ENCODE results near the gene RILPL2.

GRCh38 chr12:123404581-123404980 lies 31.9 kb downstream of the RILPL2 start:
- TF ChIP-seq CTCF (IDR thresholded peaks at IDR 0.05; ENCODE audit: low read depth, low read length, missing input control) = no peak
- no peak for TF ChIP-seq ZBTB33 (IDR thresholded peaks at IDR 0.05)
- no peak for TF ChIP-seq REST (IDR thresholded peaks at IDR 0.05)
- TF ChIP-seq GABPA (IDR thresholded peaks at IDR 0.05 in 1 of 2, conservative IDR thresholded peaks at IDR 0.05 in 1 of 2) = no peak
- no peak for TF ChIP-seq RAD21 (IDR thresholded peaks at IDR 0.05)
- TF ChIP-seq FOXA1 (IDR thresholded peaks at IDR 0.05) = no peak
- TF ChIP-seq YY1 (IDR thresholded peaks at IDR 0.05) = no peak
- TF ChIP-seq EGR1 (IDR thresholded peaks at IDR 0.05; ENCODE audit: low read depth in 2 of 2) = no peak
- TF ChIP-seq MAX (IDR thresholded peaks at IDR 0.05) = no peak
- no peak for TF ChIP-seq SP1 (IDR thresholded peaks at IDR 0.05)
- no peak for TF ChIP-seq NR2F2 (IDR thresholded peaks at IDR 0.05)
- no peak for TF ChIP-seq TAF1 (conservative IDR thresholded peaks at IDR 0.05)
- TF ChIP-seq JUND (IDR thresholded peaks at IDR 0.05) = no peak
- no peak for TF ChIP-seq ATF3 (IDR thresholded peaks at IDR 0.05)
